Measurements from ENCODE around the gene SPNS3. TPM values are rescaled to one million over a fixed set of nuclear protein-coding genes. Genes with fewer than 3 reads are reported as not detected.

The SPNS3 gene
- total and polyA plus RNA-seq, 3 donors from 2014 or later, result 0.39 to 1.4 (median 0.75) TPM

DNA sequence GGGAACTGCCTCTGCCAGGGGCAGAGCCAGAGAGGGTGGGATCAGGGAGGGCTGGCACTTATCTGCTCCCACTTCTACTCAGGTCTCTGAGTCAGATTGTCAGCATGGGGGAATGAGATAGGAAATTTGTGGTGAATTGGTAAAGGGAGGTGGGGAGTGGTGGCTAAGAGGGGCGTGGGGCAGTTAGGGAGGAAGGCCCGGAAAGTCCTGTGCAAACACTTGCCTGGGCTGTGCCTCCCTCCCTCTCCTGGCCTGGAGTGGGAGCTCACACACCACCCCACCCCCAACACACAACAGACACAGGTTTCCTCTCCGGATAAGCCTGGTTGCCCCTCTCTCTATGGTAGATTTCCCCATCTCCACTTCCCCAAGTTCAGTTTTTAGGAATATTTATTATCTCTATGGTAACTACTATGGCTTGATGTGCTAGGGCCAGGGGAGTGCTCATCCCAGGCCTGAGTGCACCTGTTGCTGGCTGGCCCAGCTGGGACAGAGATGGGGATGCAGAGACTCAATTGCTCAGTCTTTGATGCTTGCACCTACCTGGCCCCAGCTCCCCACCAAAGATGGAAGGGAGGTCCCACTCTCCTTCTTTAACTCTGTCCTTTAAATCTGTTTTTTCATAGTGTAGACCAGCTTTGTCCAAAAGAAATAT, 67.7 kb downstream of the SPNS3 start:
- no peak for DNase-seq
- Histone ChIP-seq H3K27me3 (no peaks in the 10 kb centered on the region), H3K4me3 (no peak overlapping the region), H3K27ac (no peak overlapping the region), H3K9me3 (no peaks in the 10 kb centered on the region), H3K36me3 (ENCODE audit: low read depth, missing control alignments) (no peaks in the 10 kb centered on the region), H3K4me1 (peaks cover 7% of the 10 kb centered on the region)
- intact Hi-C loops (cut with DNase I; ENCODE audit: low total_unique reads), result no loop called here
- 59 to 78% methylated on average over 3 of the region's 3 CpGs for WGBS, 2 donors
- TF ChIP-seq POLR2A (IDR thresholded peaks at IDR 0.05), result no peak
- TF ChIP-seq CTCF (IDR thresholded peaks at IDR 0.05), result no peak

DNA sequence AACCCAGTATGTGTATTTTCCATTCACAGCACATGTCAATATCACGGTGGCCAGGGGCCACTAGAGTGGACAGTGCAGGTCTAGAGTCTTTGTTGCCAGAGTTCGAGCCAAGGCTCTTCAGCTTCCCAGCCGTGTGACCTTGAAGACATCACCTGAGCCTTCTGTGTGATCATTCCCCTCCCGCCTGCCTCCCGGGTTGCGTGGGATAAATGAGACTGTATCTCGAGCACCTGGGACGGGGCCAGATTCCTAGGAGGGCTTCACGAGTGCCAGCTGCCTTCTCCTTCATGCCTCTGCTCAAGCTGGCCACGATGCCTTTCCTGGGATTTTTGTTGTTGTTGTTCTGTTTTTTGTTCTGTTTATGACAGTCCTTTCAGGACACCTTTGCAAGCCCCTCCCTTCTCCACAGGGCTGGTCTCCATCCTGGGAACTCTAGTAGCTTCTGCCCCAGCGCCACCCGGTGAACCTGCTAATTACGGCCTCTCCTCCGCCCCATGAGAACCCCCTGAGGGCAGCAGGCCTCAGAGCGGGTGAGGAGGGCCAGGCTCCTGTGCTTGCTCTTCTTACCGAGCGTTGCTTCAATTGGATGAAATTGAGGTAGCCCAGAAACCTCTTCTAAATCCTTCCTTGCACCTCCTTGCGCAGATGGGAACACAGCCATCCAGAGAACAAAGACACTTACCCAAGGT, 68.9 kb downstream of the SPNS3 start:
- H3K27me3 ChIP-seq, result no peaks in the 10 kb centered on the region
- H3K4me1 ChIP-seq, result peaks cover 7% of the 10 kb centered on the region
- H3K9me3 ChIP-seq, result no peaks in the 10 kb centered on the region
- DNase-seq, result no peak
- H3K27ac ChIP-seq, result no peak overlapping the region
- WGBS, 2 donors, result 47 to 55% methylated on average over 15 to 18 of the region's 18 CpGs
- intact Hi-C loops (cut with DNase I; ENCODE audit: low total_unique reads), result no loop called here
- H3K4me3 ChIP-seq, result no peak overlapping the region
- H3K36me3 ChIP-seq (ENCODE audit: low read depth, missing control alignments), result no peaks in the 10 kb centered on the region
- TF ChIP-seq CTCF (IDR thresholded peaks at IDR 0.05) (no peak), POLR2A (IDR thresholded peaks at IDR 0.05) (no peak)

DNA sequence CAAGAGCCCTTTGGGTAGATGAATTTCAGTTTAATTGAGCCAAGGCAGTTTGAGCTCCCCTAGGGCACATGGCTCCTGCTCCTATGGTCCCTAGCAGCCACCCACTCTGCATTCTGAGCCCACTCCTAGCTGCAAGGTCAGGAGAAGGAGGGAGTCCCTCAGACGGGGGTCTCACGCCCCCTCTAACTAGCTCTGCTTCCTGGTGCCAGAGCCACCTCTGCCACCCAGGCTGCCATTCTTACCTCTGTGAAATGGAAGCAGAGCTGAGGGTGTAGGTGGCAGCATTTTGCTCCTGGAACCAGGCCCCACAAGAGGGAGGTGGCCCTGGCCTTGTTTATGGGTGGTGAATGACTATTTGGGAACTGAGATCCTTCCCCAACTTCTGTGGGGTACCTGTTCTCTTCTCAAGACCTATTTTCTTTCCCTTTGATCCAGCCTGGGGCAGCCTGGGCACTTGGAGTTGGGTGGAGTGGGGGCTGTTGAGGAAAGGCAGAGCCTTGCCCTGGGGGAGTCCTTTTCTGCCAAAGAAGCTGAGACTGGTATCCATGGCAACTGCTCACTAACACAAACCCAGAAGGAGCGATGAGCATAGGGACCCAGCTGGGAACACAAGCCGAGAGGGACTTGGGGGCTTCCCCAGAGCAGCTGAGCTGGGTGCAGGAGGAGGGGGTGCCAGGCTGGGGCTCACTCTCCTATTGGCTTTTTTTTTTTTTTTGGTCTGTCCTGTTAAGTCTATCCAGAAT, 69.7 kb downstream of the SPNS3 start:
- 83 to 91% methylated on average over 4 of the region's 4 CpGs for WGBS, 2 donors

DNA sequence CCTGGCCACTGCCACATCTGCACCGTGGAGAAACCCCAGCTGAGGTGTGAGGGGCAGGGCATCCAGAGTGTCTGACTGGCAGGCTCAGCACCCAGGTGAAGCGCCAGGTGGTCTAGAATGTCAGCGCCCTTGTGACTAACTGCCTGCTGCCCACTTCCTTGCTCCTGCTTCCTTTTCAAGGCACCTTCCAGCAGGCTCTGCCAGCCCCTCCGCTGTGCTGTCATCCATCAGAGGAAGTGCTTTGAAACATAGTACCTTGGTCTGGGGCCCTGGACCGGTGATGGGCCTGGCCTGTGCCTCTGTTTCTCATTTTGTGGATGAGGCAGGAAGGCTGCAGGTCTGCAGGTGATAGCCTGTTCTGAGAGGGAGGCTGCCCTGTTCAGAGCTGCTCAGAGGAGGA, 70.4 kb downstream of the SPNS3 start:
- H3K4me1 ChIP-seq, result peaks cover 3% of the 10 kb centered on the region
- intact Hi-C loops (cut with DNase I; ENCODE audit: low total_unique reads), result no loop called here
- H3K27ac ChIP-seq, result no peak overlapping the region
- H3K27me3 ChIP-seq, result no peaks in the 10 kb centered on the region
- TF ChIP-seq POLR2A (IDR thresholded peaks at IDR 0.05), result no peak
- TF ChIP-seq CTCF (IDR thresholded peaks at IDR 0.05), result no peak
- no peaks in the 10 kb centered on the region for H3K9me3 ChIP-seq
- no peak overlapping the region for H3K4me3 ChIP-seq
- WGBS, 2 donors, result 77 to 78% methylated on average over 3 to 5 of the region's 5 CpGs
- H3K36me3 ChIP-seq (ENCODE audit: low read depth, missing control alignments), result no peaks in the 10 kb centered on the region
- no peak for DNase-seq

More for the DNA sequence above, 69.7 kb downstream of the SPNS3 start:
- no peak for DNase-seq
- intact Hi-C loops (cut with DNase I; ENCODE audit: low total_unique reads), result no loop called here
- no peaks in the 10 kb centered on the region for H3K36me3 ChIP-seq (ENCODE audit: low read depth, missing control alignments)
- no peak overlapping the region for H3K4me3 ChIP-seq
- H3K27me3 ChIP-seq, result no peaks in the 10 kb centered on the region
- no peak overlapping the region for H3K27ac ChIP-seq
- H3K4me1 ChIP-seq, result peaks cover 3% of the 10 kb centered on the region
- no peaks in the 10 kb centered on the region for H3K9me3 ChIP-seq
- TF ChIP-seq POLR2A (IDR thresholded peaks at IDR 0.05), result no peak
- TF ChIP-seq CTCF (IDR thresholded peaks at IDR 0.05), result no peak
